H1 (cell line): ENCODE data around the gene TRAF3.

Source experiments
- EP300 ChIP-seq, 2 experiments: IDR thresholded peaks; 1 replicate in 1 of 2; 2 replicates in 1 of 2; pipeline ENCODE4 v1.6.1; 2011 to 2012; ENCODE audit warnings: low read depth in 2 of 2, low read length in 2 of 2, mild to moderate bottlenecking in 2 of 2, borderline replicate concordance in 1 of 2, inconsistent platforms in 1 of 2, moderate library complexity in 1 of 2
- EZH2 ChIP-seq: fragments of 200-600 bp; sonication (generic); IDR thresholded peaks from 2 replicates; pipeline ENCODE4 v1.7.1; 2012; ENCODE audit warnings: low read depth, mild to moderate bottlenecking, moderate library complexity, low read length, inconsistent platforms; ENCODE audit not compliant: severe bottlenecking
- MAFK ChIP-seq: IDR thresholded peaks from 2 replicates; pipeline ENCODE4 v1.6.1; 2012; ENCODE audit warnings: low read depth, mild to moderate bottlenecking, improper control_type of control experiment, low read length
- MAX ChIP-seq: IDR thresholded peaks from 2 replicates; pipeline ENCODE4 v1.6.1; 2012; ENCODE audit warnings: inconsistent platforms
- POLR2AphosphoS5 ChIP-seq: IDR thresholded peaks from 2 replicates; pipeline ENCODE4 v1.6.1; 2011; ENCODE audit warnings: low read depth, low read length
- TAF1 ChIP-seq: IDR thresholded peaks from 2 replicates; pipeline ENCODE4 v1.6.1; 2011; ENCODE audit warnings: mild to moderate bottlenecking, low read depth, low read length
- USF2 ChIP-seq: IDR thresholded peaks from 2 replicates; pipeline ENCODE4 v1.6.1; 2011; ENCODE audit warnings: low read length, improper control_type of control experiment
- ZNF274 ChIP-seq: IDR thresholded peaks from 2 replicates; pipeline ENCODE4 v1.7.0; 2012; ENCODE audit warnings: low read length, borderline replicate concordance; ENCODE audit errors: extremely low read depth
- TF ChIP-seq, protein P1 (sequence below), 3 experiments: IDR thresholded peaks; 1 replicate in 2 of 3; 2 replicates in 1 of 3; pipeline versions ENCODE4 v1.5.1 to v1.6.1; 2011; ENCODE audit warnings: low read length in 3 of 3, mild to moderate bottlenecking in 3 of 3, inconsistent platforms in 2 of 3, low read depth in 1 of 3, moderate library complexity in 1 of 3; ENCODE audit not compliant: insufficient read depth in 1 of 3; ENCODE audit errors: control extremely low read depth in 1 of 3
- TF ChIP-seq, protein P2 (sequence below): fragments of 300-600 bp; sonication (generic); IDR thresholded peaks from 2 replicates; pipeline ENCODE4 v1.7.1; 2012; ENCODE audit warnings: low read length, moderate library complexity, mild to moderate bottlenecking, inconsistent platforms; ENCODE audit not compliant: insufficient replicate concordance

GRCh38 chr14:102898298-102898697 lies 121.0 kb downstream of the TRAF3 start:
- TF ChIP-seq, protein P1, sequence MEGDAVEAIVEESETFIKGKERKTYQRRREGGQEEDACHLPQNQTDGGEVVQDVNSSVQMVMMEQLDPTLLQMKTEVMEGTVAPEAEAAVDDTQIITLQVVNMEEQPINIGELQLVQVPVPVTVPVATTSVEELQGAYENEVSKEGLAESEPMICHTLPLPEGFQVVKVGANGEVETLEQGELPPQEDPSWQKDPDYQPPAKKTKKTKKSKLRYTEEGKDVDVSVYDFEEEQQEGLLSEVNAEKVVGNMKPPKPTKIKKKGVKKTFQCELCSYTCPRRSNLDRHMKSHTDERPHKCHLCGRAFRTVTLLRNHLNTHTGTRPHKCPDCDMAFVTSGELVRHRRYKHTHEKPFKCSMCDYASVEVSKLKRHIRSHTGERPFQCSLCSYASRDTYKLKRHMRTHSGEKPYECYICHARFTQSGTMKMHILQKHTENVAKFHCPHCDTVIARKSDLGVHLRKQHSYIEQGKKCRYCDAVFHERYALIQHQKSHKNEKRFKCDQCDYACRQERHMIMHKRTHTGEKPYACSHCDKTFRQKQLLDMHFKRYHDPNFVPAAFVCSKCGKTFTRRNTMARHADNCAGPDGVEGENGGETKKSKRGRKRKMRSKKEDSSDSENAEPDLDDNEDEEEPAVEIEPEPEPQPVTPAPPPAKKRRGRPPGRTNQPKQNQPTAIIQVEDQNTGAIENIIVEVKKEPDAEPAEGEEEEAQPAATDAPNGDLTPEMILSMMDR (IDR thresholded peaks at IDR 0.05; ENCODE audit: control extremely low read depth in 1 of 3, insufficient read depth in 1 of 3, low read depth in 1 of 3, low read length in 3 of 3): no peak
- TF ChIP-seq USF2 (no peak), EP300 (IDR thresholded peaks at IDR 0.05; ENCODE audit: borderline replicate concordance in 1 of 2, low read depth in 2 of 2, low read length in 2 of 2) (no peak), MAX (no peak), MAFK (no peak), POLR2AphosphoS5 (no peak), ZNF274 (no peak), EZH2 (no peak), TAF1 (no peak)
- TF ChIP-seq, protein P2, sequence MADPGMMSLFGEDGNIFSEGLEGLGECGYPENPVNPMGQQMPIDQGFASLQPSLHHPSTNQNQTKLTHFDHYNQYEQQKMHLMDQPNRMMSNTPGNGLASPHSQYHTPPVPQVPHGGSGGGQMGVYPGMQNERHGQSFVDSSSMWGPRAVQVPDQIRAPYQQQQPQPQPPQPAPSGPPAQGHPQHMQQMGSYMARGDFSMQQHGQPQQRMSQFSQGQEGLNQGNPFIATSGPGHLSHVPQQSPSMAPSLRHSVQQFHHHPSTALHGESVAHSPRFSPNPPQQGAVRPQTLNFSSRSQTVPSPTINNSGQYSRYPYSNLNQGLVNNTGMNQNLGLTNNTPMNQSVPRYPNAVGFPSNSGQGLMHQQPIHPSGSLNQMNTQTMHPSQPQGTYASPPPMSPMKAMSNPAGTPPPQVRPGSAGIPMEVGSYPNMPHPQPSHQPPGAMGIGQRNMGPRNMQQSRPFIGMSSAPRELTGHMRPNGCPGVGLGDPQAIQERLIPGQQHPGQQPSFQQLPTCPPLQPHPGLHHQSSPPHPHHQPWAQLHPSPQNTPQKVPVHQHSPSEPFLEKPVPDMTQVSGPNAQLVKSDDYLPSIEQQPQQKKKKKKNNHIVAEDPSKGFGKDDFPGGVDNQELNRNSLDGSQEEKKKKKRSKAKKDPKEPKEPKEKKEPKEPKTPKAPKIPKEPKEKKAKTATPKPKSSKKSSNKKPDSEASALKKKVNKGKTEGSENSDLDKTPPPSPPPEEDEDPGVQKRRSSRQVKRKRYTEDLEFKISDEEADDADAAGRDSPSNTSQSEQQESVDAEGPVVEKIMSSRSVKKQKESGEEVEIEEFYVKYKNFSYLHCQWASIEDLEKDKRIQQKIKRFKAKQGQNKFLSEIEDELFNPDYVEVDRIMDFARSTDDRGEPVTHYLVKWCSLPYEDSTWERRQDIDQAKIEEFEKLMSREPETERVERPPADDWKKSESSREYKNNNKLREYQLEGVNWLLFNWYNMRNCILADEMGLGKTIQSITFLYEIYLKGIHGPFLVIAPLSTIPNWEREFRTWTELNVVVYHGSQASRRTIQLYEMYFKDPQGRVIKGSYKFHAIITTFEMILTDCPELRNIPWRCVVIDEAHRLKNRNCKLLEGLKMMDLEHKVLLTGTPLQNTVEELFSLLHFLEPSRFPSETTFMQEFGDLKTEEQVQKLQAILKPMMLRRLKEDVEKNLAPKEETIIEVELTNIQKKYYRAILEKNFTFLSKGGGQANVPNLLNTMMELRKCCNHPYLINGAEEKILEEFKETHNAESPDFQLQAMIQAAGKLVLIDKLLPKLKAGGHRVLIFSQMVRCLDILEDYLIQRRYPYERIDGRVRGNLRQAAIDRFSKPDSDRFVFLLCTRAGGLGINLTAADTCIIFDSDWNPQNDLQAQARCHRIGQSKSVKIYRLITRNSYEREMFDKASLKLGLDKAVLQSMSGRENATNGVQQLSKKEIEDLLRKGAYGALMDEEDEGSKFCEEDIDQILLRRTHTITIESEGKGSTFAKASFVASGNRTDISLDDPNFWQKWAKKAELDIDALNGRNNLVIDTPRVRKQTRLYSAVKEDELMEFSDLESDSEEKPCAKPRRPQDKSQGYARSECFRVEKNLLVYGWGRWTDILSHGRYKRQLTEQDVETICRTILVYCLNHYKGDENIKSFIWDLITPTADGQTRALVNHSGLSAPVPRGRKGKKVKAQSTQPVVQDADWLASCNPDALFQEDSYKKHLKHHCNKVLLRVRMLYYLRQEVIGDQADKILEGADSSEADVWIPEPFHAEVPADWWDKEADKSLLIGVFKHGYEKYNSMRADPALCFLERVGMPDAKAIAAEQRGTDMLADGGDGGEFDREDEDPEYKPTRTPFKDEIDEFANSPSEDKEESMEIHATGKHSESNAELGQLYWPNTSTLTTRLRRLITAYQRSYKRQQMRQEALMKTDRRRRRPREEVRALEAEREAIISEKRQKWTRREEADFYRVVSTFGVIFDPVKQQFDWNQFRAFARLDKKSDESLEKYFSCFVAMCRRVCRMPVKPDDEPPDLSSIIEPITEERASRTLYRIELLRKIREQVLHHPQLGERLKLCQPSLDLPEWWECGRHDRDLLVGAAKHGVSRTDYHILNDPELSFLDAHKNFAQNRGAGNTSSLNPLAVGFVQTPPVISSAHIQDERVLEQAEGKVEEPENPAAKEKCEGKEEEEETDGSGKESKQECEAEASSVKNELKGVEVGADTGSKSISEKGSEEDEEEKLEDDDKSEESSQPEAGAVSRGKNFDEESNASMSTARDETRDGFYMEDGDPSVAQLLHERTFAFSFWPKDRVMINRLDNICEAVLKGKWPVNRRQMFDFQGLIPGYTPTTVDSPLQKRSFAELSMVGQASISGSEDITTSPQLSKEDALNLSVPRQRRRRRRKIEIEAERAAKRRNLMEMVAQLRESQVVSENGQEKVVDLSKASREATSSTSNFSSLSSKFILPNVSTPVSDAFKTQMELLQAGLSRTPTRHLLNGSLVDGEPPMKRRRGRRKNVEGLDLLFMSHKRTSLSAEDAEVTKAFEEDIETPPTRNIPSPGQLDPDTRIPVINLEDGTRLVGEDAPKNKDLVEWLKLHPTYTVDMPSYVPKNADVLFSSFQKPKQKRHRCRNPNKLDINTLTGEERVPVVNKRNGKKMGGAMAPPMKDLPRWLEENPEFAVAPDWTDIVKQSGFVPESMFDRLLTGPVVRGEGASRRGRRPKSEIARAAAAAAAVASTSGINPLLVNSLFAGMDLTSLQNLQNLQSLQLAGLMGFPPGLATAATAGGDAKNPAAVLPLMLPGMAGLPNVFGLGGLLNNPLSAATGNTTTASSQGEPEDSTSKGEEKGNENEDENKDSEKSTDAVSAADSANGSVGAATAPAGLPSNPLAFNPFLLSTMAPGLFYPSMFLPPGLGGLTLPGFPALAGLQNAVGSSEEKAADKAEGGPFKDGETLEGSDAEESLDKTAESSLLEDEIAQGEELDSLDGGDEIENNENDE: no peak
